GM23338 (cell line): ENCODE data around the gene CXCL8. TPM values are rescaled to one million over a fixed set of nuclear protein-coding genes. Genes with fewer than 3 reads are reported as not detected.

Source experiments
- ATAC-seq: fragments of 200-7000 bp; cut with Tn5 transposase; 3 replicates; pipeline ENCODE4 v1.9.1; 2020
- DNase-seq: peaks from one replicate; pipeline ENCODE4 v3.0.0-alpha.2; 2015; ENCODE audit warnings: low spot score
- H2AFZ ChIP-seq: fragments of 200-600 bp; sonication (generic); 2 replicates; pipeline ENCODE4 v1.8.0; 2016; ENCODE audit warnings: antibody characterized with exemption, mild to moderate bottlenecking, moderate library complexity
- H3F3A ChIP-seq: fragments of 200-600 bp; sonication (generic); replicated peaks from 2 replicates; pipeline ENCODE4 v1.8.0; 2017; ENCODE audit warnings: antibody characterized with exemption, mixed run types, low read depth
- H3K27ac ChIP-seq: fragments of 200-600 bp; sonication (generic); 2 replicates; pipeline ENCODE4 v1.6.1; 2016; ENCODE audit warnings: low read depth
- H3K27me3 ChIP-seq: fragments of 200-600 bp; sonication (generic); 2 replicates; pipeline ENCODE4 v1.8.0; 2016; ENCODE audit warnings: mild to moderate bottlenecking, mixed run types, moderate library complexity; ENCODE audit not compliant: insufficient read depth
- H3K36me3 ChIP-seq: fragments of 200-600 bp; sonication (generic); 2 replicates; pipeline ENCODE4 v1.8.0; 2016; ENCODE audit warnings: mild to moderate bottlenecking; ENCODE audit not compliant: insufficient read depth
- H3K4me1 ChIP-seq: fragments of 200-600 bp; sonication (generic); 2 replicates; pipeline ENCODE4 v1.8.0; 2016; ENCODE audit warnings: mild to moderate bottlenecking, moderate library complexity; ENCODE audit not compliant: insufficient read depth
- H3K4me2 ChIP-seq: fragments of 200-600 bp; sonication (generic); 2 replicates; pipeline ENCODE4 v1.7.1; 2017; ENCODE audit warnings: mixed run types
- H3K4me3 ChIP-seq: fragments of 200-600 bp; sonication (generic); 2 replicates; pipeline ENCODE4 v1.6.1; 2016; ENCODE audit warnings: mixed run types
- H3K79me2 ChIP-seq: fragments of 200-600 bp; sonication (generic); replicated peaks from 2 replicates; pipeline ENCODE4 v1.8.0; 2017; ENCODE audit warnings: mild to moderate bottlenecking; ENCODE audit not compliant: insufficient read depth
- H3K9me2 ChIP-seq: fragments of 200-600 bp; sonication (generic); 2 replicates; pipeline ENCODE4 v1.8.0; 2017; ENCODE audit not compliant: insufficient read depth
- H4K20me1 ChIP-seq: fragments of 200-600 bp; sonication (generic); replicated peaks from 2 replicates; pipeline ENCODE4 v1.8.0; 2017; ENCODE audit warnings: mild to moderate bottlenecking; ENCODE audit not compliant: insufficient read depth
- H3K27ac Mint-ChIP-seq: 2 replicates; pipeline ENCODE4 v1.8.0; 2020; ENCODE audit warnings: inconsistent platforms, mild to moderate bottlenecking, moderate library complexity, mixed read lengths
- H3K27me3 Mint-ChIP-seq: 3 replicates; pipeline ENCODE4 v1.8.0; 2022; ENCODE audit warnings: low read depth, mild to moderate bottlenecking, moderate library complexity, mixed read lengths, inconsistent platforms; ENCODE audit not compliant: insufficient read depth, poor library complexity
- H3K36me3 Mint-ChIP-seq: 3 replicates; pipeline ENCODE4 v1.8.0; 2021; ENCODE audit warnings: low read depth, mild to moderate bottlenecking, inconsistent platforms, moderate library complexity, mixed read lengths
- H3K4me1 Mint-ChIP-seq: 3 replicates; pipeline ENCODE4 v1.8.0; 2020; ENCODE audit warnings: mild to moderate bottlenecking, inconsistent platforms, mixed read lengths
- H3K4me3 Mint-ChIP-seq: 3 replicates; pipeline ENCODE4 v1.8.0; 2021; ENCODE audit warnings: moderate library complexity, mild to moderate bottlenecking, inconsistent platforms, mixed read lengths
- H3K9me3 Mint-ChIP-seq: 3 replicates; pipeline ENCODE4 v1.8.0; 2020; ENCODE audit warnings: moderate library complexity, mild to moderate bottlenecking, inconsistent platforms, mixed read lengths
- CREB1 ChIP-seq: fragments of 250-450 bp; sonication (Bioruptor Pico); IDR thresholded peaks from 2 replicates; pipeline ENCODE4 v1.5.0; 2020; ENCODE audit warnings: low read depth, mild to moderate bottlenecking, moderate library complexity
- EZH2 ChIP-seq: fragments of 200-600 bp; sonication (generic); IDR thresholded peaks from one replicate; pipeline ENCODE4 v1.8.0; 2017; ENCODE audit warnings: antibody characterized with exemption, mild to moderate bottlenecking, low read depth; ENCODE audit not compliant: unreplicated experiment
- EZH2phosphoT487 ChIP-seq: fragments of 200-600 bp; sonication (generic); IDR thresholded peaks from one replicate; pipeline ENCODE4 v1.8.1; 2018; ENCODE audit warnings: antibody characterized with exemption; ENCODE audit not compliant: unreplicated experiment
- JUNB ChIP-seq: IDR thresholded peaks from one replicate; pipeline ENCODE4 v1.6.1; 2016; ENCODE audit warnings: antibody characterized with exemption; ENCODE audit not compliant: unreplicated experiment
- NANOG ChIP-seq: IDR thresholded peaks from 2 replicates; pipeline ENCODE4 v1.6.1; 2016; ENCODE audit warnings: antibody characterized with exemption, borderline replicate concordance
- STAT1 ChIP-seq: IDR thresholded peaks from one replicate; pipeline ENCODE4 v1.6.1; 2016; ENCODE audit warnings: antibody characterized with exemption; ENCODE audit not compliant: unreplicated experiment
- ZNF331 ChIP-seq: fragments of 250-450 bp; sonication (Bioruptor Pico); IDR thresholded peaks from 2 replicates; pipeline ENCODE4 v1.5.0; 2020; ENCODE audit warnings: low read depth, mild to moderate bottlenecking, moderate library complexity
- ZNF462 ChIP-seq: fragments of 250-450 bp; sonication (Bioruptor Pico); IDR thresholded peaks from 2 replicates; pipeline ENCODE4 v1.5.0; 2020; ENCODE audit warnings: mild to moderate bottlenecking, moderate library complexity
- polyA plus RNA-seq: library from polyadenylated mRNA; unstranded; fragments of >200 nt; fragmentation: Nextera tagmentation; extraction: Ambion mirVana; gene quantifications from 2 replicates; pipeline ENCODE4 v1.2.1, GENCODE V29; 2016
- total RNA-seq: library from RNA; depleted of rRNA; stranded (reverse); fragments of >200 nt; shearing (Covaris generic); gene quantifications from 2 replicates; pipeline ENCODE4 v1.2.3, GENCODE V29; 2014; rRNA removed
- TF ChIP-seq, protein P1 (sequence below): IDR thresholded peaks from one replicate; pipeline ENCODE4 v1.6.1; 2018; ENCODE audit warnings: antibody characterized with exemption; ENCODE audit not compliant: unreplicated experiment

Gene CXCL8
- total and polyA plus RNA-seq, 2 experiments from 2014 or later: 0.11 TPM; not detected in 1

DNA sequence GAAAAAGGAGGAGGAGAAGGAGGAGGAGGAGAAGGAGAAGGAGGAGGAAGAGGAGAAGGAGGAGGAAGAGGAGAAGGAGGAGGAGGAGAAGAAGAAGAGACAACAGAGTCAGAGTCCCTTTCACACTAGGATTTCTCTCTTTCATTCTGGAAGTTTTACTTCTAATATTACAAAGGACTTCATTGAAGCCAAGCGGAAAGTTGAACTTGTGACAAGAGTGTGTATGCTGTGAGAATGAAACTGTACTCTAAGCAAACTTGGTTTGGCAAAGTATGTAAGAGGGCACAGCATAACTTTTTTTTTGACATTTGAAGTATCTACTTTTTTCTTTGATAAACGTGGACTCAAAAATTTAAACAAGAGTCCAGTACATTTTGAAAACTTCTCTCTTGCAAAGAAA, 48.0 kb downstream of the CXCL8 start:
- H3K9me2 ChIP-seq: no peaks in the 10 kb centered on the region
- TF ChIP-seq, protein P1, sequence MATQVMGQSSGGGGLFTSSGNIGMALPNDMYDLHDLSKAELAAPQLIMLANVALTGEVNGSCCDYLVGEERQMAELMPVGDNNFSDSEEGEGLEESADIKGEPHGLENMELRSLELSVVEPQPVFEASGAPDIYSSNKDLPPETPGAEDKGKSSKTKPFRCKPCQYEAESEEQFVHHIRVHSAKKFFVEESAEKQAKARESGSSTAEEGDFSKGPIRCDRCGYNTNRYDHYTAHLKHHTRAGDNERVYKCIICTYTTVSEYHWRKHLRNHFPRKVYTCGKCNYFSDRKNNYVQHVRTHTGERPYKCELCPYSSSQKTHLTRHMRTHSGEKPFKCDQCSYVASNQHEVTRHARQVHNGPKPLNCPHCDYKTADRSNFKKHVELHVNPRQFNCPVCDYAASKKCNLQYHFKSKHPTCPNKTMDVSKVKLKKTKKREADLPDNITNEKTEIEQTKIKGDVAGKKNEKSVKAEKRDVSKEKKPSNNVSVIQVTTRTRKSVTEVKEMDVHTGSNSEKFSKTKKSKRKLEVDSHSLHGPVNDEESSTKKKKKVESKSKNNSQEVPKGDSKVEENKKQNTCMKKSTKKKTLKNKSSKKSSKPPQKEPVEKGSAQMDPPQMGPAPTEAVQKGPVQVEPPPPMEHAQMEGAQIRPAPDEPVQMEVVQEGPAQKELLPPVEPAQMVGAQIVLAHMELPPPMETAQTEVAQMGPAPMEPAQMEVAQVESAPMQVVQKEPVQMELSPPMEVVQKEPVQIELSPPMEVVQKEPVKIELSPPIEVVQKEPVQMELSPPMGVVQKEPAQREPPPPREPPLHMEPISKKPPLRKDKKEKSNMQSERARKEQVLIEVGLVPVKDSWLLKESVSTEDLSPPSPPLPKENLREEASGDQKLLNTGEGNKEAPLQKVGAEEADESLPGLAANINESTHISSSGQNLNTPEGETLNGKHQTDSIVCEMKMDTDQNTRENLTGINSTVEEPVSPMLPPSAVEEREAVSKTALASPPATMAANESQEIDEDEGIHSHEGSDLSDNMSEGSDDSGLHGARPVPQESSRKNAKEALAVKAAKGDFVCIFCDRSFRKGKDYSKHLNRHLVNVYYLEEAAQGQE: no peak
- TF ChIP-seq JUNB: no peak
- no peak for TF ChIP-seq EZH2
- TF ChIP-seq ZNF462: no peak
- no peak for TF ChIP-seq ZNF331
- no peak for TF ChIP-seq NANOG
- no peak for TF ChIP-seq STAT1
- no peak for TF ChIP-seq CREB1 (CRISPR knock-in tag)
- no peak for TF ChIP-seq EZH2phosphoT487
- no peaks in the 10 kb centered on the region for H3K4me1 ChIP-seq
- peaks cover 2% of the 10 kb centered on the region for H3K27me3 Mint-ChIP-seq
- H4K20me1 ChIP-seq: no peaks in the 10 kb centered on the region
- no peaks in the 10 kb centered on the region for H3K36me3 ChIP-seq
- no peak overlapping the region for H2AFZ ChIP-seq
- ATAC-seq (no peak), DNase-seq (no peak)
- H3K4me3 ChIP-seq: no peak overlapping the region
- no peaks in the 10 kb centered on the region for H3K36me3 Mint-ChIP-seq
- no peaks in the 10 kb centered on the region for H3K4me1 Mint-ChIP-seq
- H3K27ac Mint-ChIP-seq: no peak overlapping the region
- no peaks in the 10 kb centered on the region for H3K79me2 ChIP-seq
- H3K27me3 ChIP-seq: no peaks in the 10 kb centered on the region
- H3K27ac ChIP-seq: no peak overlapping the region
- H3K4me2 ChIP-seq: no peak overlapping the region
- no peak overlapping the region for H3K4me3 Mint-ChIP-seq
- H3F3A ChIP-seq: no peaks in the 10 kb centered on the region
- H3K9me3 Mint-ChIP-seq: no peaks in the 10 kb centered on the region; the same call in 2 of the 3 replicates

Other genes with a start within 250 kb of the CXCL8 start
- gene RASSF6, start 120.1 kb upstream of the CXCL8 start, total RNA-seq: 0.14 and 0.23 TPM in 2 replicates
- gene RASSF6, start 120.1 kb upstream of the CXCL8 start, polyA plus RNA-seq: 0.37 and 0.79 TPM in 2 replicates
- gene CXCL6, start 96.1 kb downstream of the CXCL8 start, total RNA-seq: 7.2 and 9.5 TPM in 2 replicates
- 11.8 and 14.7 TPM in 2 replicates for gene CXCL6, start 96.1 kb downstream of the CXCL8 start, polyA plus RNA-seq
- gene PF4V1, start 112.7 kb downstream of the CXCL8 start, total RNA-seq: 0.66 TPM in 1 of 2 replicates, not detected in the other
- gene PF4V1, start 112.7 kb downstream of the CXCL8 start, polyA plus RNA-seq: 1.7 TPM in 1 of 2 replicates, not detected in the other
- gene CXCL1, start 128.8 kb downstream of the CXCL8 start, total RNA-seq: 1.6 and 1.9 TPM in 2 replicates
- gene CXCL1, start 128.8 kb downstream of the CXCL8 start, polyA plus RNA-seq: 2.1 and 2.5 TPM in 2 replicates
- gene PF4, start 241.5 kb downstream of the CXCL8 start, total RNA-seq: not detected in 2 replicates
- 6.7 and 7.7 TPM in 2 replicates for gene PF4, start 241.5 kb downstream of the CXCL8 start, polyA plus RNA-seq
- gene PPBP, start 247.6 kb downstream of the CXCL8 start, total RNA-seq: 0.35 TPM in 1 of 2 replicates, not detected in the other
- 0.50 TPM in 1 of 2 replicates, not detected in the other for gene PPBP, start 247.6 kb downstream of the CXCL8 start, polyA plus RNA-seq